GF-D8 (cell line): ENCODE measurements around the gene STOML2.
"Not testable (repeated sequence)": the region's sequence is repeated elsewhere in the genome, so short reads cannot be mapped to it uniquely, and the experiment has no call there.

Experiments used
- DNase-seq: peaks from one replicate; lab custom pipeline; 2025; lab: John Stamatoyannopoulos, UW

Gene STOML2, protein sequence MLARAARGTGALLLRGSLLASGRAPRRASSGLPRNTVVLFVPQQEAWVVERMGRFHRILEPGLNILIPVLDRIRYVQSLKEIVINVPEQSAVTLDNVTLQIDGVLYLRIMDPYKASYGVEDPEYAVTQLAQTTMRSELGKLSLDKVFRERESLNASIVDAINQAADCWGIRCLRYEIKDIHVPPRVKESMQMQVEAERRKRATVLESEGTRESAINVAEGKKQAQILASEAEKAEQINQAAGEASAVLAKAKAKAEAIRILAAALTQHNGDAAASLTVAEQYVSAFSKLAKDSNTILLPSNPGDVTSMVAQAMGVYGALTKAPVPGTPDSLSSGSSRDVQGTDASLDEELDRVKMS

DNA sequence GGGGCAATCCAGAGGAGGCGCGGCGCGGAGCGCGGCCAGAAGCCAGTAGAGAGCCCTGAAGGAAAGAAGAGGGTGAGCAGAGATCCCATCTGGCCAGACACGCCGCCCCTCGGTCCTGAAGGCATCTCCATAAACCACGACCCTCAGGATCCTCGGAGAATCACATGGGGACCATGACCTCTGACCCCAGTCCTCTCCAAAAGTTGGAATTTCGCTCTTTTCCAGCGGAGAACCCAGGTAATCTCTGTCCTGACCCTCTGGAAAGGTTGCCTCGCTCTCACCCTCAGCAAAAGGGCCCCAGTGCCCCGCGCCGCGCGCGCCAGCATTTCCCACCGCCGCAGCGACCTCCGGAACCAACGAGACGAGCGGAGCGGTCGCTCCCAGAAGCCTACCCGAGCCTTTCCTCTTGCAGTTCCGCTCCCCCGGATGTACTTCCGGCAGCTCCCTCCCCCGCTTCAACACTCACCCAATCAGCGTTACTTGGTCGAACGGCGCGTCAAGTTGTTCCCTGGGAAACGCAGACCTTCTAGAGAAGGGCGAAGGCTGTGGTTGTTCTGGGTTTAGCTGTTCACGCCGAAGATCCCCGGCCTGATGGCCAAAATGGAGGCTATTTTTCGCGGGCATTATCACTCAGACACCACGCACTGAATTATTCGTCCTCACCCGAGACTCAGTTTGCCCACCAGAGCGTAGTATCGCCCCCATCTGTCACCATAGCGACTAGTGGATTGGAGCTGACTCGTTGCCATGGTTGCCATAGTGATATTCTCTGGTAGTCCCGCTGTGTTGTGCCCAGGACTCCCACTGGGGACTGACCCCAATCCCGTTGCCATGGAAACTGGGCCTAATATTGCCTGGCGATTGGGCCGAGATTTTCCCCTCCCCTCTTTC, at the start of gene STOML2:
STOML2 (minus strand) TSS at position 363 of the 891 bp plus-strand sequence; CDS start at position 326, 37 bp downstream.
- DNase-seq: peak; percentile 87

DNA sequence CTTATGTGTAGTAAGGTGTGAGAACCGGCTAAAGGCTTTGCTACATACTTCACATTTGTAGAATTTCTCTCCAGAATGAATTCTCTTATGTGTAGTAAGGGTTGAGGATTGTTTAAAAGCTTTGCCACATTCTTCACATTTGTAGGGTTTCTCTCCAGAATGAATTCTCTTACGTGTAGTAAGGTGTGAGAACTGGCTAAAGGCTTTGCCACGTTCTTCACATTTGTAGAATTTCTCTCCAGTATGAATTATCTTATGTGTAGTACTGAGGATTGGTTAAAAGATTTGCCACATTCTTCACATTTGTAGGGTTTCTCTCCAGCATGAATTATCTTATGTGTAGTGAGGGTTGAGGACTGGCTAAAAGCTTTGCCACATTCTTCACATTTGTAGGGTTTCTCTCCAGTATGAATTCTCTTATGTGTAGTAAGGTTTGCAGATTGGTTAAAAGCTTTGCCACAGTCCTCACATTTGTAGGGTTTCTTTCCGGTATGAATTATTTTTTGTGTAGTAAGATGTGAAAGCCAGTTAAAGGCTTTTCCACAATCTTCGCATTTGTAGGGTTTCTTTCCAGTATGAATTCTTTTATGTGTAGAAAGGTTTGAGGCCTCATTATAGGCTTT, 45.1 kb upstream of the STOML2 start:
- DNase-seq: not testable (repeated sequence)

DNA sequence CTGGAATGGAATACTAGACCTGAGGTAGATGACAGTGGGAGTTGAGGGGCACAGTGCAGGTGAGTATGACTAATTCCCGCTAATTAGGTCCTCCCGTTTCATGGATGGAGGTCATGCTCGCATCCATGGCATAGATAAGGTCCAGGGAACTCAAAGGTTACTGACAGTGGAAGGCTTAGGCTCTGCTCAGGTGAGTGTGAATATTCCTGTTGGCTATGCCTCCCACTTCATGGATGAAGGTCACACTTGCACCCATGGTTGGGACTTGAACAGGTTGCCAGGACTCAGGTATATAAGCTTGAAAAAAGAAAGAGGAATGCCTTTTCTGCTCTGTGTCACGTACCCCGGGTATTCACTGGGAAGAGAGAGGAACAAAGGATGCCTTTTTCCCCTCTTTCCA, 39.1 kb upstream of the STOML2 start:
- DNase-seq: no peak

- DNase-seq: no peak
These were observed 37.2 kb upstream of the STOML2 start for GRCh38 chr9:35140093-35140492.

GRCh38 chr9:35136866-35137265, 33.9 kb upstream of the STOML2 start:
- DNase-seq: no peak

DNA sequence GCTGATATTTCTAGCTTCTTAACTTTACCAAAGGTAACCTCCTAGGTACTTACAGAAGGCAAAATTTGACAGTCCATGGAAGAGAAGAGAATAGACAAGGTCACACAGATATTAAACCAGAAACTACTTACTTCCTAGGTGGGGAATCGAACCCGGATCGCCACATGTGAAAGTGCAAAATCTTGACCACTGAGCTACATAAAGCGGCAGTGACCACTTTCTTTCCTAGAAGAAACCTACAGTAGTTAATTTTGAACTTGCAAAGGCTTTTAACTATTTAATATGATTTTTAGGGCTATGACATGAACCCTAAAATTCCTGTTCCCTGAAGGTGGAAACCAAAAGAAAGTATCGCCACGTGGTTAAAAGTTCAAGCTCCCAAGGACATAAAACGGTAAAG, 33.1 kb upstream of the STOML2 start:
- no peak for DNase-seq

DNA sequence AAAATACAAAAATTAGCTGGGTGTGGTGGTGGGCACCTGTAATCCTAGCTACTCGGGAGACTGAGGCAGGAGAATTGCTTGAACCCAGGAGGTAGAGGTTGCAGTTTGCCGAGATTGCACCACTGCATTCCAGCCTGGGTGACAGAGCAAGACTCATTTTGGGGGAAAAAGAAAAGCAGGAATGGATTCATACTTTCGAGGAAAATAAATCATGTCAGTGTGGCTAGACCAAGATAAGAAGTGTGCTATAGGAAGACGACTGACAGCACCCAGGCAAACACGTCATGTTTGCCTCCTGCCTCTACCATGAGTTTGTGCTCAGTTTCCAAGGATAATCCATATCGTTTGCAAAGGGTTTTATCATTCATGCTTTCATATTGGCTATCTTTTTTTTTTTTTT, 32.0 kb upstream of the STOML2 start:
- no peak for DNase-seq

- DNase-seq: peak; percentile 63
These were observed 14.1 kb upstream of the STOML2 start for GRCh38 chr9:35116898-35117551.

- no peak for DNase-seq
These were observed 13.6 kb upstream of the STOML2 start for GRCh38 chr9:35116539-35116897.

GRCh38 chr9:35115680-35116538, 13.0 kb upstream of the STOML2 start, which contains the start of gene ATOSB:
ATOSB (minus strand) TSS chr9:35115862; CDS start chr9:35108274, 7,588 bp downstream.
- peak; percentile 89 for DNase-seq

DNA sequence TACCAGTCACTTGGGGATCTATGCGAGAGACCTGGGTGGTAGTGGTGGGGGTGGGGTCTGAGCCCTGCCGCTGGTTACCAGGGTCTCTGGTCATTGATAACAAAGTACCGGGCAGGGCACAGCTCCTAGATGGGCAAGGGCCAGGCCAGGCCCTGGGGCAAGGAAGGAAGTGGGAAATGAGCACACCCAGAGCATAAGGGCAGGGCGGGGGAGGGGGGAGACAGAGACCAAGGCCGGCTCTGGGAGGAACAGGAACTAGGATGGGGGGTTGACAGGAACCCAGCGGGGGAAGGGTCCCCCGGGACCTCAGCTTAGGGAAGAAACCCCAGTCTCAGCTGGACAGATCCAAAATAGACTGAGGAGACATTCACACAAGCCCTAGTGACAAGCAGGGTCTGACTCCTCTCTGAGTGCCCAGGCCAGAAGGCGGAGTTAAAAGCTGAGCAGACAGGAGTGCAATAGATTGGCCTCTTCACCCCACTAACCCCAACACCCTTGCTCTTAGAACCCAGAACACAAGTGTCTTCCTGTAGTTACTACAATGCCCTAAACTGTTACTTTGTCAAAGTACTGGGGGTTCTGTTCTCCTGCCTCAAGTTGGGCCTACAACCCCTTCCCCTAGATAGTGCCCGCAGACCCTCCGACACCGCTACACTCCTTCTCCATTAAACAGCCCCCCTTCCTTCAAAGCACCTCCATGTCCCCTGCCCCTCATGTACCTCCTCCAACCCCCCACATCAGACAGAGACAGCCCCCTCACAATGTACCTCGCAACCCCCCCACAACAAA, 12.1 kb upstream of the STOML2 start:
- DNase-seq: peak; percentile 78

DNA sequence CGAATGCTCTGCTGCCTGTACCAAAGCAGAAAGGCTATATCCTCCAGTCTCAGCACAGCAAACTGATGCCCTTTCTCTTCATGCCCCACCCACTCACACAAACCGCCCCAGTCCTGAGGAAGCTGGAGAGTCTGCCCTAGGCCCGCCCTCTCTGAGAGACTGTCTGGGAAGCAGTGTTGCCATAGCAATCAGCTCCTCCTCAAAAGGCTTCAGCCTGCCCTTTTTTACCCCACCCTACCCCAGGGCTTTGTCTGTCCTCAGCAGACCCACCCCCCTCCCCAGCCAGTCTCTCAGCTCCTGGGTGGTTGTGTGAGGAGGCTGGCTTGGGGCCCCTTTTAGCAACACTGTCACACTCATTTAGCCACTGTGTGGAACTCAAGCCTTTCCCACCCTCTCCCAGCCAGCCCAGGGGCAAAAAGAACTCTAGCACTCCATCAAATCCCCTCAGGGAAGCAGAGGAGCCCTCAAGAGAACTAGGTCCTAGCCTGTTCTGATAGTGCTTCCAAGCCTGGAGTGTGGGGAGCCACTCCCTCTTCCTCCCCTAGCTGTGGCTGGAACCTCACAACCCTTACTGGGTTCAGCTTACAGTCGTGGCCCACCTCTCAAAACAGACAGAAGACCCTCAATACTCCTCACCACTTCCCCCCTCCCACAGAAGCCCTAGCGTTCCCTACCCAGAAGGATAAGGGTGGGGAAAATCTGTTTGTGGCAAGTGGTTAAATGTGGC, 11.3 kb upstream of the STOML2 start:
- peak; percentile 58 for DNase-seq

DNA sequence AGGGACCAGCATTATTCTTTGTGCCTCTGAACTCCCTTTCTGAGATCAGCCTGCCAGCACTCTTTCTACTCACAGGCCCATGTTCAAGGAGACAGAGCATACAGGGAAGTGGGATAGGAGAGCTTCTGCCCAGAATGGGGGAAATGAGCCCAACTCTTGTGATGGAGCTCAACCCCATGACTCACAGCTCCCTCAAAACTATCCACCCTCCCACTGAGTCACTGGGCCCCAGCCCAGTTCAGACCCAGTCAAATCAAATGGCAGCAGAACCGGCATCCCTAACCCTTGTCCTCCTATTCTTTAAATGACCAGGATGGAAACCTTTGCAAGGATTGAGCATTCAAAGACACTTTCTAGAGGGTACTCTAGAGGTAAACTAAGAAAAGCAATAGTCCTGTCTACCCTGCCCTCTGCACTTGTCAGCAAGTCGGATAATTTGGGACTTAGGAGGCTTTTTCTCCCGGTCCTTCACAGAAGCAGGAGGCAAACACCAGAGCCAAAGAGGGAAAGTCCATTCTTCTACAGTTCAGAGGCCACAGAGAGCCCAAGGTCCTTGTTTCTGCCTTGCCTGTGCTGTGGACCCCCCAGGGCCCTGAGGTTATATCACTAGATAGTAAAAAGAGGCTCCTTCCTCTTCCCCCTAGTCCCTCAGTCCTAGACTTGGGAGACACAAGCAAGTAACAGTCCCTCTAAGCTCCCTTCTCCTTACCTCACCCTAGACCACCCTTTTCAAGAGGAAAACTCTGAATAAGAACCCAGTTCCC, 9.5 kb upstream of the STOML2 start:
- DNase-seq: no peak

- peak; percentile 87 for DNase-seq
These were observed 8.3 kb upstream of the STOML2 start for GRCh38 chr9:35111001-35111933.

DNA sequence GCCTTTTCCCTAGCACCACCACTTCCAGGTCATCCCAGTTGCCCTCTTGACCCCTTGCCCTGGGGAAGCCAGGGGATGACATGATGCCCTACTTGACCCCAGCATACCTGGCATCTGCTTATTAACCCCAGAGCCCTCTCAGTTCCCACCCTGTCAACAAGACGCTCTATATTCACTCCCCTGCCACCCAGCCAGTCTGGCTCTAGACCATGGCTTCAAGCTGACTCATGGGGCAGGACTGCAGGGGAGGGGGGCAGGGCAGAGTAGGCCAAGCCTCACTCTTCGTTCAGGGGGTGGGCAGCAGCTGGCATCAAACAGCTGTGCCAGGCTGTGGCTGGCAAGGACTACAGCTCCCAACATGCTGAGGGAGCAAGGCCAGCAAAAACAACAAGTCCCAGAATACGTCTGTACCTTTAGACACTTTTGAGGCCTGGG, 7.4 kb upstream of the STOML2 start:
- DNase-seq: no peak

GRCh38 chr9:35108946-35109575, 6.1 kb upstream of the STOML2 start:
- DNase-seq: peak; percentile 78

GRCh38 chr9:35108461-35108860, 5.5 kb upstream of the STOML2 start:
- DNase-seq: no peak
